ENCODE measurements around the gene NFIX. TPM values are rescaled to one million over a fixed set of nuclear protein-coding genes. Genes with fewer than 3 reads are reported as not detected.

The NFIX gene
- total and polyA plus RNA-seq, 2 of the 13 experiments (the other 11 are each of a cell fraction or from before 2014, with no cell fraction given), result 3.4 to 5.4 TPM

DNA sequence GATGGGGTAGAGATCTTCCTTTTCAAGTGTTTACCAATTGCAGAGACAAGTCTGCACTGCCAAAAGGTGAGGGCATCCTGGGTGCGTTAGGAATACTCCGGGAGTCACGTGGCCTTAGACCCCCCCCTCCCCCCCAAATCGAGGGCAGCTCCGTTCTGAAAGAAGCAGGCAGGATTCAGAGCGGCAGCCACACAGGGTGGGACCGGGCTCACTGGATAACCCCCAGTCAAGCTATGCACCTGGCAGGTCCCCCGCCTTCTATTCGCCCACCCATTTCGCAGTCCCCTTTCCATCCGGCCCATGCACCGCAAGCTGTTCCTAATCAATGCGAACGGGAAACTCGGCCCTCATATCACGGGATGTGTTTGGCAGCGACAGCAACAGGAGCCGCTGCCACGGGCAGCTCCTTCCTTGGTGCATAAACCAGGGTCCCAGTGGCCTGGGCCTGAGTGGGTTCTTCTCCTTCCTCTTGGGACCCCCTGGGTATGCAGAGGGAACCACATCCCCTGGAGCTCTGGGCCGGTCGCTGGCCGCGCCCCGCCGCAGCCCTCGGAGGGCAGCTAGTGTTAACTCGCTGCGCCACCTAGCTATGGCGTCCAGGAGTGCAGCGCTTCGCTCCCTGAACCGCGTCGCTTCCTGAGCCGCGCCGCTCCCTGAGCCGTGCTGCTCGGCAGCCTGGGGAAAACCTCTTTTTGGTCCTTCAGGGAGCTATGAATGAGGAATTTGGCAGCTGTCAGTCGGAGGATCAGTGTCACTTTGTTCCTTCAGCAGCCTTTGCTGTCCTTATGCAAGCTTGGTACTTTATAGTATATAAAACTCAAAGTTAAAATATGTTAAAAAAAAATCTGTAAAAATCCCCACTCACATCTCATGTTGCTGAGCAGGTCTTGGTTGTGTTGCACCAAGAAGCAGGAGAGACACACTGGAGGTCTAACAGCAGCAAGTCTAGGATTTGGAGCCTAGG is 66.0 kb downstream of the NFIX start (continued):
- TF ChIP-seq, protein P1, sequence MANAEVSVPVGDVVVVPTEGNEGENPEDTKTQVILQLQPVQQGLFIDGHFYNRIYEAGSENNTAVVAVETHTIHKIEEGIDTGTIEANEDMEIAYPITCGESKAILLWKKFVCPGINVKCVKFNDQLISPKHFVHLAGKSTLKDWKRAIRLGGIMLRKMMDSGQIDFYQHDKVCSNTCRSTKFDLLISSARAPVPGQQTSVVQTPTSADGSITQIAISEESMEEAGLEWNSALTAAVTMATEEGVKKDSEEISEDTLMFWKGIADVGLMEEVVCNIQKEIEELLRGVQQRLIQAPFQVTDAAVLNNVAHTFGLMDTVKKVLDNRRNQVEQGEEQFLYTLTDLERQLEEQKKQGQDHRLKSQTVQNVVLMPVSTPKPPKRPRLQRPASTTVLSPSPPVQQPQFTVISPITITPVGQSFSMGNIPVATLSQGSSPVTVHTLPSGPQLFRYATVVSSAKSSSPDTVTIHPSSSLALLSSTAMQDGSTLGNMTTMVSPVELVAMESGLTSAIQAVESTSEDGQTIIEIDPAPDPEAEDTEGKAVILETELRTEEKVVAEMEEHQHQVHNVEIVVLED (CRISPR knock-in tag; IDR thresholded peaks at IDR 0.05; ENCODE audit: borderline replicate concordance), result peak; percentile 29; the same call in 1 of the 2 replicates
- TF ChIP-seq, protein P2, sequence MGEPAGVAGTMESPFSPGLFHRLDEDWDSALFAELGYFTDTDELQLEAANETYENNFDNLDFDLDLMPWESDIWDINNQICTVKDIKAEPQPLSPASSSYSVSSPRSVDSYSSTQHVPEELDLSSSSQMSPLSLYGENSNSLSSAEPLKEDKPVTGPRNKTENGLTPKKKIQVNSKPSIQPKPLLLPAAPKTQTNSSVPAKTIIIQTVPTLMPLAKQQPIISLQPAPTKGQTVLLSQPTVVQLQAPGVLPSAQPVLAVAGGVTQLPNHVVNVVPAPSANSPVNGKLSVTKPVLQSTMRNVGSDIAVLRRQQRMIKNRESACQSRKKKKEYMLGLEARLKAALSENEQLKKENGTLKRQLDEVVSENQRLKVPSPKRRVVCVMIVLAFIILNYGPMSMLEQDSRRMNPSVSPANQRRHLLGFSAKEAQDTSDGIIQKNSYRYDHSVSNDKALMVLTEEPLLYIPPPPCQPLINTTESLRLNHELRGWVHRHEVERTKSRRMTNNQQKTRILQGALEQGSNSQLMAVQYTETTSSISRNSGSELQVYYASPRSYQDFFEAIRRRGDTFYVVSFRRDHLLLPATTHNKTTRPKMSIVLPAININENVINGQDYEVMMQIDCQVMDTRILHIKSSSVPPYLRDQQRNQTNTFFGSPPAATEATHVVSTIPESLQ (CRISPR knock-in tag; conservative IDR thresholded peaks at IDR 0.05), result no peak
- TF ChIP-seq, protein P3, sequence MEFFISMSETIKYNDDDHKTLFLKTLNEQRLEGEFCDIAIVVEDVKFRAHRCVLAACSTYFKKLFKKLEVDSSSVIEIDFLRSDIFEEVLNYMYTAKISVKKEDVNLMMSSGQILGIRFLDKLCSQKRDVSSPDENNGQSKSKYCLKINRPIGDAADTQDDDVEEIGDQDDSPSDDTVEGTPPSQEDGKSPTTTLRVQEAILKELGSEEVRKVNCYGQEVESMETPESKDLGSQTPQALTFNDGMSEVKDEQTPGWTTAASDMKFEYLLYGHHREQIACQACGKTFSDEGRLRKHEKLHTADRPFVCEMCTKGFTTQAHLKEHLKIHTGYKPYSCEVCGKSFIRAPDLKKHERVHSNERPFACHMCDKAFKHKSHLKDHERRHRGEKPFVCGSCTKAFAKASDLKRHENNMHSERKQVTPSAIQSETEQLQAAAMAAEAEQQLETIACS (CRISPR knock-in tag; IDR thresholded peaks at IDR 0.05), result peak; percentile 87
- TF ChIP-seq ZNF138 (CRISPR knock-in tag; IDR thresholded peaks at IDR 0.05; ENCODE audit: low read depth), result no peak
- 0 out of 2 replicates have a peak, but pooled peaks have one; percentile 25 for TF ChIP-seq NCOA2 (CRISPR knock-in tag; IDR thresholded peaks at IDR 0.05)
- TF ChIP-seq, protein P4, sequence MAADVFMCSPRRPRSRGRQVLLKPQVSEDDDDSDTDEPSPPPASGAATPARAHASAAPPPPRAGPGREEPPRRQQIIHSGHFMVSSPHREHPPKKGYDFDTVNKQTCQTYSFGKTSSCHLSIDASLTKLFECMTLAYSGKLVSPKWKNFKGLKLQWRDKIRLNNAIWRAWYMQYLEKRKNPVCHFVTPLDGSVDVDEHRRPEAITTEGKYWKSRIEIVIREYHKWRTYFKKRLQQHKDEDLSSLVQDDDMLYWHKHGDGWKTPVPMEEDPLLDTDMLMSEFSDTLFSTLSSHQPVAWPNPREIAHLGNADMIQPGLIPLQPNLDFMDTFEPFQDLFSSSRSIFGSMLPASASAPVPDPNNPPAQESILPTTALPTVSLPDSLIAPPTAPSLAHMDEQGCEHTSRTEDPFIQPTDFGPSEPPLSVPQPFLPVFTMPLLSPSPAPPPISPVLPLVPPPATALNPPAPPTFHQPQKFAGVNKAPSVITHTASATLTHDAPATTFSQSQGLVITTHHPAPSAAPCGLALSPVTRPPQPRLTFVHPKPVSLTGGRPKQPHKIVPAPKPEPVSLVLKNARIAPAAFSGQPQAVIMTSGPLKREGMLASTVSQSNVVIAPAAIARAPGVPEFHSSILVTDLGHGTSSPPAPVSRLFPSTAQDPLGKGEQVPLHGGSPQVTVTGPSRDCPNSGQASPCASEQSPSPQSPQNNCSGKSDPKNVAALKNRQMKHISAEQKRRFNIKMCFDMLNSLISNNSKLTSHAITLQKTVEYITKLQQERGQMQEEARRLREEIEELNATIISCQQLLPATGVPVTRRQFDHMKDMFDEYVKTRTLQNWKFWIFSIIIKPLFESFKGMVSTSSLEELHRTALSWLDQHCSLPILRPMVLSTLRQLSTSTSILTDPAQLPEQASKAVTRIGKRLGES (CRISPR knock-in tag; IDR thresholded peaks at IDR 0.05; ENCODE audit: borderline replicate concordance), result no peak
- TF ChIP-seq THYN1 (CRISPR knock-in tag; IDR thresholded peaks at IDR 0.05; ENCODE audit: borderline replicate concordance, low read depth), result no peak
- TF ChIP-seq ZNF776 (CRISPR knock-in tag; IDR thresholded peaks at IDR 0.05), result no peak
- no peak for TF ChIP-seq TEAD2 (CRISPR knock-in tag; IDR thresholded peaks at IDR 0.05)
- no peak for TF ChIP-seq ZNF550 (CRISPR knock-in tag; IDR thresholded peaks at IDR 0.05; ENCODE audit: borderline replicate concordance)
- TF ChIP-seq KAT8 (CRISPR knock-in tag; IDR thresholded peaks at IDR 0.05), result no peak; the same call in 1 of the 2 replicates
- no peak for TF ChIP-seq FIP1L1 (IDR thresholded peaks at IDR 0.05; ENCODE audit: borderline replicate concordance, insufficient read depth, low read depth, low read length)
- TF ChIP-seq ZNF562 (CRISPR knock-in tag; IDR thresholded peaks at IDR 0.05; ENCODE audit: borderline replicate concordance), result no peak
- TF ChIP-seq CEBPB (IDR thresholded peaks at IDR 0.05; ENCODE audit: borderline replicate concordance, low read depth, low read length), result no peak
- TF ChIP-seq ZFP37 (CRISPR knock-in tag; IDR thresholded peaks at IDR 0.05; ENCODE audit: borderline replicate concordance), result no peak
- TF ChIP-seq, protein P5, sequence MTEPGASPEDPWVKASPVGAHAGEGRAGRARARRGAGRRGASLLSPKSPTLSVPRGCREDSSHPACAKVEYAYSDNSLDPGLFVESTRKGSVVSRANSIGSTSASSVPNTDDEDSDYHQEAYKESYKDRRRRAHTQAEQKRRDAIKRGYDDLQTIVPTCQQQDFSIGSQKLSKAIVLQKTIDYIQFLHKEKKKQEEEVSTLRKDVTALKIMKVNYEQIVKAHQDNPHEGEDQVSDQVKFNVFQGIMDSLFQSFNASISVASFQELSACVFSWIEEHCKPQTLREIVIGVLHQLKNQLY (CRISPR knock-in tag; IDR thresholded peaks at IDR 0.05), result no peak
